Measurements from ENCODE around the gene TOLLIP. TPM values are rescaled to one million over a fixed set of nuclear protein-coding genes. Genes with fewer than 3 reads are reported as not detected.
A peak's percentile ranks its signal among the peaks of the same experiment; 100 is the strongest.

Gene TOLLIP
- total RNA-seq, 2 experiments from 2014 or later = 33.9 to 36.8 TPM

GRCh38 chr11:1303973-1304372, 5.5 kb downstream of the TOLLIP start:
- ChIA-PET POLR2A (no interaction called here), CTCF (no interaction called here)
- Mint-ChIP-seq H3K27me3 (no peaks in the 10 kb centered on the region), H3K4me3 (no peak overlapping the region), H3K4me1 (peaks cover 17% of the 10 kb centered on the region), H3K27ac (no peak overlapping the region), H3K36me3 (ENCODE audit: low read depth) (peaks cover 4% of the 10 kb centered on the region), H3K9me3 (no peaks in the 10 kb centered on the region)
- DNase-seq = no peak

DNA sequence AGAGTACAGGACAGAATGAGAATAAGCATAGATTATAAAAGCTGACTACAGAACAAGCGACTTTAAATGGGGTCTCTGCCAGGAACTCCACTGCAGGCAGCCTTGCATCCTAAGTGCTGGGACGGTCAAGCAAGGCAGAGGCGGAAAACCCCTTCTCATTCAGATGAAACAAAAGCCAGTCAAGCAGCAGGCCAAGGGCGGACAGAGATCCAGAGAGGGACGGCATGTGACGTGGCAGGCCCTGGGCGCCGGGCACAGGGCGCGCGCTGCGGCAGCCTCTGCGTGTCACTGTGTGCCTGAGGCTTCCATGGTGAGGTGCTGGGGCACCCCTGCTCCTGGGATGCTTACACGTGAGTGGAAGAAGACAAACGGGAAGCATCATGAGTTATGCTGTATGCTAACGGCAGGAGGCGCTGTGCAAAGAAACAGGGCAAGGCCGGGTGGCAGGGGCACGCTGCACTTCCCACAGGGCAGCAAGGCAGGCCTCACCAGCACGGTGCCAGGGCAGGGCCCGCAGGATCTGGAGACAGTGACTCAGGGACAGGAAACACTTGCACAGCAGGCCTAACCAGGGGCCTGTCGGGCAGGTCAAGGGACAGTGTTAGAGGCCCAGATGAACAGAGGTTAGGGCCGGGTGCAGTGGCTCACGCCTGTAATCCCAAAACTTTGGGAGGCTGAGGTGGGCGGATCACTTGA, 6.2 kb downstream of the TOLLIP start:
- DNase-seq = no peak
- Mint-ChIP-seq H3K4me3 (no peak overlapping the region), H3K27me3 (no peaks in the 10 kb centered on the region), H3K9me3 (no peaks in the 10 kb centered on the region), H3K36me3 (ENCODE audit: low read depth) (peaks cover 3% of the 10 kb centered on the region), H3K4me1 (peaks cover 14% of the 10 kb centered on the region), H3K27ac (no peak overlapping the region)
- POLR2A ChIA-PET = no interaction called here
- CTCF ChIA-PET = no interaction called here

- H3K36me3 Mint-ChIP-seq (ENCODE audit: low read depth) = no peaks in the 10 kb centered on the region
- H3K9me3 Mint-ChIP-seq = no peaks in the 10 kb centered on the region
- POLR2A ChIA-PET = no interaction called here
- H3K27ac Mint-ChIP-seq = no peak overlapping the region
- DNase-seq = no peak
- H3K27me3 Mint-ChIP-seq = no peaks in the 10 kb centered on the region
- H3K4me1 Mint-ChIP-seq = peaks cover 7% of the 10 kb centered on the region
- CTCF ChIA-PET = no interaction called here
- no peak overlapping the region for H3K4me3 Mint-ChIP-seq
These were observed 6.8 kb downstream of the TOLLIP start for GRCh38 chr11:1302461-1303125.

GRCh38 chr11:1302041-1302460, 7.4 kb downstream of the TOLLIP start:
- Mint-ChIP-seq H3K27me3 (no peaks in the 10 kb centered on the region), H3K4me3 (no peak overlapping the region), H3K27ac (no peak overlapping the region), H3K9me3 (no peaks in the 10 kb centered on the region), H3K36me3 (ENCODE audit: low read depth) (no peaks in the 10 kb centered on the region), H3K4me1 (peaks cover 3% of the 10 kb centered on the region)
- ChIA-PET POLR2A (no interaction called here), CTCF (interaction anchor here (1.6 kb wide), 1 partner anchor 273 kb away, joined by 4 read pairs; no protein-coding TSS in a partner anchor)
- DNase-seq = no peak

DNA sequence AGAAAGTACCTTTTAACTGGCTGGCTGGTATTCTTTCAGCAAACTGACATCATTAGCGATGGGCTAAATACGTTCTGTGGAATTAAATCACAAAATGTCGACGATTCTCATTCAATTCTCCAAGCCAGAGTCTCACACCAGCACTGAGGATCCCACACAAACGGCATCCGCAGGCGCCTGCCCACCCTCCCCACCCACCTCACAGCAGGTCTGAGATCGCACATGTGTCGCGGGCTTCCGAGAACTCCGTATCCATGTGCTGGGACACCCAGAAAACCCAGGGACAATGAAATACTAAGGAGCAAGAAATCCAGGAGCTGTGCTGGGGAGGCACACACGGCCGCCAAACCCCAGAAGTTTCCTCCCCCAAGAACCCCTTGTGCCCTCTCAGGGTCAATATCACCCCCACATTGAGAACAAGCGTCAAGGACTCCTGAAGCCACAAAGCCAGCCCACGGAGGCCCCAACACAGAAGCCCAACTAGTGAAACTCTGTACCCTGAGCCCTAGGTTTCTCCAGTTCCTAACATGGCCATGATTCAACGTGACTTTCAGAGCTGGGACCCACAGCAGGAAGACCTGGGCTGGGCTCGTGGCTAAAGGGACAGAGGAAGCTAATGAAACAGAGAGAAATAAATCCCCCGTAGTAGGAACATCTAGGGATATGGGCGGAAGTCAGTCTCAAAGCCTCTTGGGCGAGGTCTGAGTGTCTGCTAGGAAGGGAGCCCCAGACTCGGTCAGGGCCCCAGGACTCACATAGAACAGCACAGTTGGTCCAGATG, 8.0 kb downstream of the TOLLIP start:
- no peaks in the 10 kb centered on the region for H3K4me1 Mint-ChIP-seq
- ChIA-PET CTCF (interaction anchor here (1.6 kb wide), 1 partner anchor 274 kb away, joined by 4 read pairs; no protein-coding TSS in a partner anchor), POLR2A (no interaction called here)
- H3K4me3 Mint-ChIP-seq = no peak overlapping the region
- DNase-seq = peak; percentile 4
- H3K9me3 Mint-ChIP-seq = no peaks in the 10 kb centered on the region
- no peaks in the 10 kb centered on the region for H3K36me3 Mint-ChIP-seq (ENCODE audit: low read depth)
- no peak overlapping the region for H3K27ac Mint-ChIP-seq
- H3K27me3 Mint-ChIP-seq = no peaks in the 10 kb centered on the region

GRCh38 chr11:1300569-1301187, 8.8 kb downstream of the TOLLIP start:
- no peak overlapping the region for H3K4me3 Mint-ChIP-seq
- DNase-seq = peak; percentile 4
- ChIA-PET CTCF (interaction anchor here (1.6 kb wide), 1 partner anchor 274 kb away, joined by 4 read pairs; no protein-coding TSS in a partner anchor), POLR2A (no interaction called here)
- no peaks in the 10 kb centered on the region for H3K4me1 Mint-ChIP-seq
- no peak overlapping the region for H3K27ac Mint-ChIP-seq
- no peaks in the 10 kb centered on the region for H3K9me3 Mint-ChIP-seq
- H3K27me3 Mint-ChIP-seq = no peaks in the 10 kb centered on the region
- H3K36me3 Mint-ChIP-seq (ENCODE audit: low read depth) = no peaks in the 10 kb centered on the region

- Mint-ChIP-seq H3K36me3 (ENCODE audit: low read depth) (no peaks in the 10 kb centered on the region), H3K4me3 (no peak overlapping the region), H3K4me1 (no peaks in the 10 kb centered on the region), H3K27me3 (no peaks in the 10 kb centered on the region), H3K27ac (no peak overlapping the region), H3K9me3 (no peaks in the 10 kb centered on the region)
- no peak for DNase-seq
- ChIA-PET CTCF (no interaction called here), POLR2A (no interaction called here)
These were observed 9.3 kb downstream of the TOLLIP start for GRCh38 chr11:1300121-1300520.

DNA sequence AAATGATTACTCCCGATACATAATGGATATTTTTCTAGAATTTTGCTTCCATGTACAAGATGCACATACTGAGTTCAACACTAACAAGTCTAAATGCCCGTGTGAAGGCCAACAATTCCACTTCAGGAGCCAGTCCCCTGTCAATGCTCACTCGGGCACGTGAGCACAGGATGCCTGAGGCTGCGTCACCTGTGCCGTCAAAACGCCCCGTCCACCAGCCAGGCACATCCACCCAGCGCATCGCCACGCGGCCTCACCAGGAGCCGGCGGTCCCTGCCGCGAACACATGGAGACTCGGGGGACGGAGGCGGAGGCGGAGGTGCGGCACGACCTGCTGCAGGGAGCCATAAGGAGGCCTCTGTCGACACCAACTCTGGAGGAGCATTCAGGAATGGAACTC, 9.8 kb downstream of the TOLLIP start:
- Mint-ChIP-seq H3K27me3 (no peaks in the 10 kb centered on the region), H3K36me3 (ENCODE audit: low read depth) (no peaks in the 10 kb centered on the region), H3K4me1 (no peaks in the 10 kb centered on the region), H3K27ac (no peak overlapping the region), H3K4me3 (no peak overlapping the region), H3K9me3 (no peaks in the 10 kb centered on the region)
- ChIA-PET CTCF (no interaction called here), POLR2A (no interaction called here)
- peak; percentile 11 for DNase-seq

- H3K36me3 Mint-ChIP-seq (ENCODE audit: low read depth) = no peaks in the 10 kb centered on the region
- ChIA-PET CTCF (no interaction called here), POLR2A (no interaction called here)
- no peak overlapping the region for H3K4me3 Mint-ChIP-seq
- no peaks in the 10 kb centered on the region for H3K4me1 Mint-ChIP-seq
- no peak overlapping the region for H3K27ac Mint-ChIP-seq
- peak; percentile 13 for DNase-seq
- H3K27me3 Mint-ChIP-seq = no peaks in the 10 kb centered on the region
- no peaks in the 10 kb centered on the region for H3K9me3 Mint-ChIP-seq
These were observed 10.5 kb downstream of the TOLLIP start for GRCh38 chr11:1298695-1299492.

- Mint-ChIP-seq H3K4me1 (no peaks in the 10 kb centered on the region), H3K9me3 (no peaks in the 10 kb centered on the region), H3K27ac (no peak overlapping the region), H3K36me3 (ENCODE audit: low read depth) (no peaks in the 10 kb centered on the region), H3K27me3 (no peaks in the 10 kb centered on the region), H3K4me3 (no peak overlapping the region)
- DNase-seq = no peak
- ChIA-PET CTCF (no interaction called here), POLR2A (no interaction called here)
These were observed 11.6 kb downstream of the TOLLIP start for GRCh38 chr11:1297576-1298473.

- H3K4me1 Mint-ChIP-seq = no peaks in the 10 kb centered on the region
- CTCF ChIA-PET = no interaction called here
- H3K9me3 Mint-ChIP-seq = no peaks in the 10 kb centered on the region
- H3K4me3 Mint-ChIP-seq = no peak overlapping the region
- POLR2A ChIA-PET = no interaction called here
- peaks cover 5% of the 10 kb centered on the region for H3K36me3 Mint-ChIP-seq (ENCODE audit: low read depth)
- H3K27me3 Mint-ChIP-seq = no peaks in the 10 kb centered on the region
- no peak overlapping the region for H3K27ac Mint-ChIP-seq
- DNase-seq = no peak
These were observed 12.3 kb downstream of the TOLLIP start for GRCh38 chr11:1297011-1297575.

- Mint-ChIP-seq H3K4me3 (no peak overlapping the region), H3K36me3 (ENCODE audit: low read depth) (peaks cover 7% of the 10 kb centered on the region), H3K27ac (no peak overlapping the region), H3K9me3 (no peaks in the 10 kb centered on the region), H3K27me3 (no peaks in the 10 kb centered on the region), H3K4me1 (no peaks in the 10 kb centered on the region)
- ChIA-PET POLR2A (no interaction called here), CTCF (no interaction called here)
- no peak for DNase-seq
These were observed 13.1 kb downstream of the TOLLIP start for GRCh38 chr11:1296287-1296686.

Measured in activated CD4-positive, alpha-beta memory T cell treated with anti-CD3 and anti-CD28 coated beads, Interleukin-2, amount 10 ng/mL, durations not matched to agents 7 days and 5 days (primary cell).